Measurements from ENCODE around the gene CD58.

GRCh38 chr1:116580446-116581322 is 9.9 kb upstream of the CD58 start:
- TF ChIP-seq, protein P1, sequence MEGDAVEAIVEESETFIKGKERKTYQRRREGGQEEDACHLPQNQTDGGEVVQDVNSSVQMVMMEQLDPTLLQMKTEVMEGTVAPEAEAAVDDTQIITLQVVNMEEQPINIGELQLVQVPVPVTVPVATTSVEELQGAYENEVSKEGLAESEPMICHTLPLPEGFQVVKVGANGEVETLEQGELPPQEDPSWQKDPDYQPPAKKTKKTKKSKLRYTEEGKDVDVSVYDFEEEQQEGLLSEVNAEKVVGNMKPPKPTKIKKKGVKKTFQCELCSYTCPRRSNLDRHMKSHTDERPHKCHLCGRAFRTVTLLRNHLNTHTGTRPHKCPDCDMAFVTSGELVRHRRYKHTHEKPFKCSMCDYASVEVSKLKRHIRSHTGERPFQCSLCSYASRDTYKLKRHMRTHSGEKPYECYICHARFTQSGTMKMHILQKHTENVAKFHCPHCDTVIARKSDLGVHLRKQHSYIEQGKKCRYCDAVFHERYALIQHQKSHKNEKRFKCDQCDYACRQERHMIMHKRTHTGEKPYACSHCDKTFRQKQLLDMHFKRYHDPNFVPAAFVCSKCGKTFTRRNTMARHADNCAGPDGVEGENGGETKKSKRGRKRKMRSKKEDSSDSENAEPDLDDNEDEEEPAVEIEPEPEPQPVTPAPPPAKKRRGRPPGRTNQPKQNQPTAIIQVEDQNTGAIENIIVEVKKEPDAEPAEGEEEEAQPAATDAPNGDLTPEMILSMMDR (conservative IDR thresholded peaks at IDR 0.05; ENCODE audit: low read depth, low read length) = no peak
- no peak for TF ChIP-seq EZH2 (IDR thresholded peaks at IDR 0.05; ENCODE audit: borderline replicate concordance, low read depth, low read length, poor library complexity, severe bottlenecking)

All from A673 (cell line).